ENCODE data around the gene IL9. TPM values are rescaled to one million over a fixed set of nuclear protein-coding genes. Genes with fewer than 3 reads are reported as not detected.

Gene IL9
- total and polyA plus RNA-seq, 8 donors, result not detected

DNA sequence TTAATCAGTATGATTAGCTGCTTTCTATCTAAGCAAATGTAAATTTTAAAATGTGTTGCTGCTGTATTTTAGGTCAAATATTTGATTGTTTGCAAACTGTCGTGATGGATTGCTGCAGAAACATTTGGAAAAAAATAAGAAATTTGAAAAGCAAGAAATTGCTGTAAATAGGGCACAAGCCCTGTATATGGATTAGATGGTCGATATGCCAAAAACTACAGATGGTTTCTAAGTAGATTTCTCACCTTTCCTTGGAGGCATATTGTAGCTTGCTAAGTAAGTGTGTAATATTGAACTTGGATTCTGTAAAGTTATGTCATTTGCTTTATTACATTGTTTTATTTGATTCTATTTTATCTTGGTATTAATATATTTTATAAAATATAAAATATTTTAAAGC lies 46.1 kb upstream of the IL9 start:
- H3K27me3 ChIP-seq, result peaks cover 0 to 10% (median 0%) of the 10 kb centered on the region in 3 donors
- intact Hi-C loops (cut with DNase I; ENCODE audit: low total_unique reads), result loop anchor here (10.0 kb wide), 2 partner anchors 113 to 273 kb away; no protein-coding TSS in a partner anchor
- 58 to 74% (median 69%) methylated on average over 2 of the region's 2 CpGs for WGBS, 5 donors

DNA sequence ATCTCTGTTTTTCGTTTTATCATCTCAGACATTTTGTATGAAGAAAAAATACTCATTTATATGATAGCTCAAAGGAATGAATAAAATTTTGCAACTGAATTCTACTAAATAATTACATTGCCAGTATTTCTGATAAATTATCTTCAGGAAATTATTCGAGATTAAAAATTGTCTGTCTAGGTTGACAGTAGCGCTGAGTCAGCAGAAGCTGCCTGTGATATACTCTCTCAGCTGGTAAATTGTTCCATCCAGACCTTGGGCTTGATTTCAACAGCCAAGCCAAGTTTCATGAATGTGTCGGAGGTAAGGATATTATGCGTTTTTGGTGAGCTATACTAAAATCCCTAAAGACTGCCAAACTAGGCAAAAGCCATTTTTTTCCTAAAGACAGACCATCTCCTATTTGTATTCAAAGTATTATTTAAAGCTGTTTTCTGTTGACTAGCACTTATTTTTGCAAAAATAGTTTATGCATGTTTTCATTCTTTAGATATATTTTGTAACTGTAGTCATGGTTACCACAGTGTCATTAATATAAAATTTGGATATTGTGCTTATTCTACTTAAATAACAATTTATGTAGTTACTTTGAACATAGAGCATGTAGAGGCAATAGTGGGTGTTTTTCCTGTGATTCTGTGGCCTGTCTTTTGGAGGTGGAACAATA lies 41.7 kb upstream of the IL9 start:
- intact Hi-C loops (cut with DNase I; ENCODE audit: low total_unique reads), result no loop called here
- DNase-seq, result no peak
- Histone ChIP-seq H3K4me3 (no peak overlapping the region), H3K27me3 (peaks cover 0 to 7% (median 0%) of the 10 kb centered on the region in 3 donors), H3K36me3 (no peaks in the 10 kb centered on the region), H3K27ac (no peak overlapping the region), H3K4me1 (no peaks in the 10 kb centered on the region), H3K9me3 (no peaks in the 10 kb centered on the region)
- 84 to 90% (median 88%) methylated on average over 5 of the region's 5 CpGs for WGBS, 5 donors
- TF ChIP-seq EP300 (IDR thresholded peaks at IDR 0.05) (no peak), POLR2A (IDR thresholded peaks at IDR 0.05) (no peak), POLR2AphosphoS5 (IDR thresholded peaks at IDR 0.05) (no peak)
- TF ChIP-seq, protein P1, sequence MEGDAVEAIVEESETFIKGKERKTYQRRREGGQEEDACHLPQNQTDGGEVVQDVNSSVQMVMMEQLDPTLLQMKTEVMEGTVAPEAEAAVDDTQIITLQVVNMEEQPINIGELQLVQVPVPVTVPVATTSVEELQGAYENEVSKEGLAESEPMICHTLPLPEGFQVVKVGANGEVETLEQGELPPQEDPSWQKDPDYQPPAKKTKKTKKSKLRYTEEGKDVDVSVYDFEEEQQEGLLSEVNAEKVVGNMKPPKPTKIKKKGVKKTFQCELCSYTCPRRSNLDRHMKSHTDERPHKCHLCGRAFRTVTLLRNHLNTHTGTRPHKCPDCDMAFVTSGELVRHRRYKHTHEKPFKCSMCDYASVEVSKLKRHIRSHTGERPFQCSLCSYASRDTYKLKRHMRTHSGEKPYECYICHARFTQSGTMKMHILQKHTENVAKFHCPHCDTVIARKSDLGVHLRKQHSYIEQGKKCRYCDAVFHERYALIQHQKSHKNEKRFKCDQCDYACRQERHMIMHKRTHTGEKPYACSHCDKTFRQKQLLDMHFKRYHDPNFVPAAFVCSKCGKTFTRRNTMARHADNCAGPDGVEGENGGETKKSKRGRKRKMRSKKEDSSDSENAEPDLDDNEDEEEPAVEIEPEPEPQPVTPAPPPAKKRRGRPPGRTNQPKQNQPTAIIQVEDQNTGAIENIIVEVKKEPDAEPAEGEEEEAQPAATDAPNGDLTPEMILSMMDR (IDR thresholded peaks at IDR 0.05), result no peak

More for the DNA sequence above, 46.1 kb upstream of the IL9 start:
- no peak overlapping the region for H3K4me3 ChIP-seq
- no peaks in the 10 kb centered on the region for H3K36me3 ChIP-seq
- TF ChIP-seq POLR2AphosphoS5 (IDR thresholded peaks at IDR 0.05) (no peak), EP300 (IDR thresholded peaks at IDR 0.05) (no peak), POLR2A (IDR thresholded peaks at IDR 0.05) (no peak)
- TF ChIP-seq, protein P1 (IDR thresholded peaks at IDR 0.05), result no peak
- H3K4me1 ChIP-seq, result no peaks in the 10 kb centered on the region
- no peak for DNase-seq
- no peaks in the 10 kb centered on the region for H3K9me3 ChIP-seq
- no peak overlapping the region for H3K27ac ChIP-seq

DNA sequence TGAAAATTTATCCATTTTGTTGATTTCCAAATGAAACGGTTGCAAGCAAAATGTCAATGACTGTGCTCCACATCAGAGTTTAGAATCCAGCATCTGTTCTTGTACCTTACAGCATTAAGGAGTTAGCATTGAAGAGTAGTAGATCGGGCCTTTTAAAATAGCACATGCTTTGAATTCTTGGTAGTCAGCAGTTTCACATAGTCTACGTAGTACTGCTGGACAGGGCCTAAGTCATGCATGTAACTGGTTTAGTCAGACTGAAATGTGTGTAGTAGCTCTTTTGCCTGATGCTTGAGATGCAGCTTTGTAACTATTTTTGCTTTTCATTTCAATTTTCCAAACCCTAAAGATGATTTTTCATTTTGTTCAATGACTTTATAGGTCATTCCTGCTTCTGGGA lies 39.3 kb upstream of the IL9 start:
- 50 to 69% (median 61%) methylated on average over 3 of the region's 3 CpGs for WGBS, 5 donors
- H3K27ac ChIP-seq, result no peak overlapping the region
- intact Hi-C loops (cut with DNase I; ENCODE audit: low total_unique reads), result no loop called here
- H3K9me3 ChIP-seq, result no peaks in the 10 kb centered on the region
- H3K27me3 ChIP-seq, result peaks cover 0 to 28% (median 17%) of the 10 kb centered on the region in 3 donors
- peaks cover 9 to 10% (median 9%) of the 10 kb centered on the region in 4 donors for H3K4me1 ChIP-seq
- DNase-seq, result peak in 1 of 2 donors; percentile 28
- H3K36me3 ChIP-seq, result no peaks in the 10 kb centered on the region
- H3K4me3 ChIP-seq, result no peak overlapping the region
- TF ChIP-seq POLR2A (IDR thresholded peaks at IDR 0.05), result no peak
- TF ChIP-seq, protein P1 (IDR thresholded peaks at IDR 0.05), result no peak
- no peak for TF ChIP-seq EP300 (IDR thresholded peaks at IDR 0.05)
- TF ChIP-seq POLR2AphosphoS5 (IDR thresholded peaks at IDR 0.05), result no peak

DNA sequence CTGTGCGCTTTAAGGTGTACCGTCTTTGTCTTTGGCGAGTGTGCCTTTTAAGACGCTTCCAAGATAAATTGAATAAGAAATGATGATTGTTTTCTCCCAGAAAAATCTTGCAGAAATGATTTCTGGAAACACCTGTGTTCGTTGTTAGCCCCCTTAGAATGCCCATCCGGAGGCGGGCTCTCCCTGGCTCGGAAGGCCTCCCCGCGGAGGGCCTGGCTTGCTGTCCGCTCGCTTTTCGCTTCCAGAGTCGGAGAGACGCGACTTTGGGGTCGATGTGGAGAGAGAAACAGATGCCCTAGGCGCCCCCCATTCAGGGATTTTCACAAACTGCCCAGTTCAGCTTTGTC lies 35.3 kb upstream of the IL9 start:
- 18 to 35% (median 28%) methylated on average over 18 of the region's 18 CpGs for WGBS, 5 donors
- peaks cover 0 to 60% (median 26%) of the 10 kb centered on the region in 3 donors for H3K27me3 ChIP-seq
- no peak for TF ChIP-seq POLR2A (IDR thresholded peaks at IDR 0.05)
- TF ChIP-seq POLR2AphosphoS5 (IDR thresholded peaks at IDR 0.05), result no peak
- TF ChIP-seq, protein P1 (IDR thresholded peaks at IDR 0.05), result no peak
- TF ChIP-seq EP300 (IDR thresholded peaks at IDR 0.05), result no peak
- H3K4me3 ChIP-seq, result peak overlapping the region in 1 of 4 donors; percentile 32
- no peaks in the 10 kb centered on the region for H3K36me3 ChIP-seq
- H3K4me1 ChIP-seq, result peaks cover 10 to 13% (median 12%) of the 10 kb centered on the region in 4 donors
- peaks cover 0 to 7% (median 3%) of the 10 kb centered on the region in 4 donors for H3K9me3 ChIP-seq
- intact Hi-C loops (cut with DNase I; ENCODE audit: low total_unique reads), result no loop called here
- no peak for DNase-seq
- H3K27ac ChIP-seq, result no peak overlapping the region
